Psoas muscle (tissue), 8 donors: Measurements from ENCODE around the gene ZNF654. TPM values are rescaled to one million over a fixed set of nuclear protein-coding genes. Genes with fewer than 3 reads are reported as not detected.

Experiments used
- ATAC-seq, 4 donors: fragments of 200-7000 bp; cut with Tn5 transposase; one replicate each; pipeline ENCODE4 v1.9.1; 2020; ENCODE audit warnings: moderate library complexity in 3 of 4, mild to moderate bottlenecking in 2 of 4
- DNase-seq, 2 donors: peaks; one replicate each; pipeline ENCODE4 v3.0.0-alpha.2; 2020
- H3K27ac ChIP-seq: fragments of 200-600 bp; one replicate; pipeline ENCODE4 v1.8.0; 2022
- H3K27me3 ChIP-seq, 3 donors: fragments of 200-600 bp in 1 of 3; one replicate each; pipeline versions ENCODE4 v1.6.1 to v1.8.0; 2013 to 2022; ENCODE audit warnings: low read length in 2 of 3, mild to moderate bottlenecking in 2 of 3, moderate library complexity in 1 of 3; ENCODE audit not compliant: insufficient read depth in 3 of 3
- H3K36me3 ChIP-seq, 2 donors: fragments of 200-600 bp in 1 of 2; one replicate each; pipeline versions ENCODE4 v1.6.1 to v1.8.0; 2013 to 2022; ENCODE audit warnings: low read depth in 1 of 2, mild to moderate bottlenecking in 1 of 2, moderate library complexity in 1 of 2; ENCODE audit not compliant: insufficient read depth in 1 of 2
- H3K4me1 ChIP-seq: fragments of 200-600 bp; one replicate; pipeline ENCODE4 v1.8.0; 2022
- H3K4me3 ChIP-seq: fragments of 200-600 bp; one replicate; pipeline ENCODE4 v1.8.0; 2022; ENCODE audit warnings: mild to moderate bottlenecking
- H3K9me3 ChIP-seq: fragments of 200-600 bp; one replicate; pipeline ENCODE4 v1.8.0; 2022
- WGBS, 3 donors: extraction: QIAGEN DNeasy Blood & Tissue Kit; methylation state at CpG; one replicate each; pipeline versions ENCODE4 v1.1.6 to v1.1.7; 2013; 5-methylcytosine and 5-hydroxymethylcytosine counted together
- intact Hi-C, 2 donors: fragments of 100-400 bp; cut with DNase I; formaldehyde crosslinking; loops; one replicate each; pipeline versions ENCODE4 v1.11.0 to v1.14.2; 2022
- polyA plus RNA-seq, 3 donors: library from polyadenylated mRNA; stranded (reverse); fragments of 200-250 nt; gene quantifications; one replicate each; pipeline ENCODE4 v1.2.3, GENCODE V29; 2013
- total RNA-seq, 4 donors: library from RNA; stranded (reverse); fragmentation: NEBNext Ultra II Directional in 2 of 4; extraction: Animal tissue kit (Norgen Biotek cat#: 25700) in 2 of 4; gene quantifications; one replicate each; pipeline versions ENCODE4 v1.2.1 to v1.2.4, GENCODE V29; 2021 to 2023
- TF ChIP-seq, protein P1 (sequence below): fragments of 200-600 bp; IDR thresholded peaks from one replicate; pipeline ENCODE4 v1.8.0; 2022; ENCODE audit warnings: antibody characterized with exemption
- donor health status: healthy with polysubstance abuse.
- donor health status: DM: no; HTN: no; CAD: no; lungs with moderate emphysema.
- donor health status: Bipolar disorder and iron deficiency.
- donor health status: healthy.
- donor health status: DM: yes; HTN: yes; CAD: no.
- donor health status: DM: no; HTN: no; CAD: no.
- donor health status: DM: no; HTN: no; CAD: no.
- donor health status: DM: yes; HTN: yes; CAD: no.

ZNF654 gene
- total and polyA plus RNA-seq, 7 donors, result 2.6 to 10.7 (median 8.9) TPM

GRCh38 chr3:88152841-88153240, 93.8 kb downstream of the ZNF654 start:
- TF ChIP-seq, protein P1, sequence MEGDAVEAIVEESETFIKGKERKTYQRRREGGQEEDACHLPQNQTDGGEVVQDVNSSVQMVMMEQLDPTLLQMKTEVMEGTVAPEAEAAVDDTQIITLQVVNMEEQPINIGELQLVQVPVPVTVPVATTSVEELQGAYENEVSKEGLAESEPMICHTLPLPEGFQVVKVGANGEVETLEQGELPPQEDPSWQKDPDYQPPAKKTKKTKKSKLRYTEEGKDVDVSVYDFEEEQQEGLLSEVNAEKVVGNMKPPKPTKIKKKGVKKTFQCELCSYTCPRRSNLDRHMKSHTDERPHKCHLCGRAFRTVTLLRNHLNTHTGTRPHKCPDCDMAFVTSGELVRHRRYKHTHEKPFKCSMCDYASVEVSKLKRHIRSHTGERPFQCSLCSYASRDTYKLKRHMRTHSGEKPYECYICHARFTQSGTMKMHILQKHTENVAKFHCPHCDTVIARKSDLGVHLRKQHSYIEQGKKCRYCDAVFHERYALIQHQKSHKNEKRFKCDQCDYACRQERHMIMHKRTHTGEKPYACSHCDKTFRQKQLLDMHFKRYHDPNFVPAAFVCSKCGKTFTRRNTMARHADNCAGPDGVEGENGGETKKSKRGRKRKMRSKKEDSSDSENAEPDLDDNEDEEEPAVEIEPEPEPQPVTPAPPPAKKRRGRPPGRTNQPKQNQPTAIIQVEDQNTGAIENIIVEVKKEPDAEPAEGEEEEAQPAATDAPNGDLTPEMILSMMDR, result no peak
- no peak for ATAC-seq
- Histone ChIP-seq H3K4me3 (no peak overlapping the region), H3K9me3 (no peaks in the 10 kb centered on the region), H3K4me1 (peaks cover 19% of the 10 kb centered on the region), H3K27me3 (no peaks in the 10 kb centered on the region), H3K27ac (no peak overlapping the region), H3K36me3 (peaks cover 0 to 50% of the 10 kb centered on the region in 2 donors)
- intact Hi-C loops, result loop anchor here in 1 of 2 donors (5.0 kb wide), 1 partner anchor 96 kb away; the partner anchor contains the start of genes CGGBP1 and ZNF654
- DNase-seq, result no peak
- 70 to 77% (median 75%) methylated on average over 2 of the region's 2 CpGs for WGBS, 3 donors

- peaks cover 0 to 21% of the 10 kb centered on the region in 2 donors for H3K36me3 ChIP-seq
- intact Hi-C loops, result no loop called here
- no peaks in the 10 kb centered on the region for H3K4me1 ChIP-seq
- H3K9me3 ChIP-seq, result no peaks in the 10 kb centered on the region
- no peaks in the 10 kb centered on the region for H3K27me3 ChIP-seq
- no peak for ATAC-seq
- no peak overlapping the region for H3K4me3 ChIP-seq
- no peak overlapping the region for H3K27ac ChIP-seq
- no peak for DNase-seq
- TF ChIP-seq, protein P1, result no peak
- WGBS, 3 donors, result 95 to 98% (median 97%) methylated on average over 2 of the region's 2 CpGs
Measured at GRCh38 chr3:88166419-88166971, 107.4 kb downstream of the ZNF654 start.

DNA sequence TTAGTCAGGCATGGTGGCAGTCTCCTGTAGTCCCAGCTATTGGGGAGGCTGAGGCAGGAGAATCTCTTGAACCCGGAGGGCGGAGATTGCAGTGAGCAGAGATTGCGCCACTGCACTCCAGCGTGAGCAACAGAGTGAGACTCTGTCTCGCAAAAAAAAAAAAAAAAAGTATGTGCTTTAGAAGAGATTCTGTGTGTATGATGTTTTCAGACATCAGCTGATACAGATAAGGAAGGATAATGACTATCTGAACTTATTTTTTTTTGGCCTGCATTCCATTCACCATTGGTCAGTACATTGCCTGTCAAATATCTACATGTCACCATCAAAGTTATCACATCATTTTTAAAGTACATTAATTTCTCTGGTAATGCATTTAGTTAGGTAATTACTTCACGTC, 108.1 kb downstream of the ZNF654 start:
- peaks cover 0 to 17% of the 10 kb centered on the region in 2 donors for H3K36me3 ChIP-seq
- no peaks in the 10 kb centered on the region for H3K9me3 ChIP-seq
- no peak for DNase-seq
- ATAC-seq, result no peak
- intact Hi-C loops, result no loop called here
- H3K4me3 ChIP-seq, result no peak overlapping the region
- TF ChIP-seq, protein P1, result no peak
- WGBS, 3 donors, result 95 to 98% (median 96%) methylated on average over 6 of the region's 6 CpGs
- no peaks in the 10 kb centered on the region for H3K27me3 ChIP-seq
- H3K4me1 ChIP-seq, result no peaks in the 10 kb centered on the region
- H3K27ac ChIP-seq, result no peak overlapping the region

DNA sequence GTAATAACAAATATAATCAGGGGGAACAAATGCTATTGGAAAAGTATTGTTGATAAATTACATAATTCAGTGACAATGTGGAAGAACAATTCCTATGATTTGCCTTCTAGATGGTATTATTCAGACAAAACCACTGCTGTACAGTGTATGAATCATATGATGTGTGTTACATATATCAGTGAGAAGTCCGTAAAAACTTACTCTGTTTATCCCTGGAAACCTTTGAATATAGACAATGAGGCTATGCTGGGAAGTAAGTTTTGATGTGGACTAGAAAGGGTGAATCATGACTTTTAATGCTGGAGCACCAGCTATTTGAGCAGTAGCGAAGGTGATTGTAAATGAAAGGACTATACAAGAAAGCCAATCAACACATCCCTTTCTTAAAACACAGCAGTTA, 108.6 kb downstream of the ZNF654 start:
- Histone ChIP-seq H3K4me1 (no peaks in the 10 kb centered on the region), H3K27ac (no peak overlapping the region), H3K9me3 (no peaks in the 10 kb centered on the region), H3K4me3 (no peak overlapping the region), H3K27me3 (no peaks in the 10 kb centered on the region), H3K36me3 (peaks cover 0 to 17% of the 10 kb centered on the region in 2 donors)
- DNase-seq (no peak), ATAC-seq (no peak)
- TF ChIP-seq, protein P1, result no peak
- intact Hi-C loops, result no loop called here
- WGBS, 3 donors, result 95 to 98% (median 95%) methylated on average over 2 of the region's 2 CpGs

GRCh38 chr3:88168171-88168570, 109.1 kb downstream of the ZNF654 start:
- DNase-seq (no peak), ATAC-seq (no peak)
- Histone ChIP-seq H3K9me3 (no peaks in the 10 kb centered on the region), H3K36me3 (peaks cover 0 to 17% of the 10 kb centered on the region in 2 donors), H3K4me1 (no peaks in the 10 kb centered on the region), H3K27ac (no peak overlapping the region), H3K27me3 (no peaks in the 10 kb centered on the region), H3K4me3 (no peak overlapping the region)
- 87 to 89% (median 88%) methylated on average over 5 of the region's 5 CpGs for WGBS, 3 donors
- TF ChIP-seq, protein P1, result no peak
- intact Hi-C loops, result no loop called here
